Measurements from ENCODE around the gene NCK2. TPM values are rescaled to one million over a fixed set of nuclear protein-coding genes. Genes with fewer than 3 reads are reported as not detected.

Gene NCK2
- total RNA-seq, 2 donors from 2014 or later: 31.7 to 39.3 TPM

- Histone ChIP-seq H3K36me3 (no peaks in the 10 kb centered on the region), H3K9me3 (no peaks in the 10 kb centered on the region), H3K4me3 (no peak overlapping the region), H3K27ac (no peak overlapping the region), H3K27me3 (no peaks in the 10 kb centered on the region), H3K4me1 (peaks cover 0 to 70% of the 10 kb centered on the region in 2 donors)
- no peak for TF ChIP-seq CTCF (IDR thresholded peaks at IDR 0.05)
- no peak for DNase-seq (ENCODE audit: low spot score)
Observed at GRCh38 chr2:105778080-105778607, 33.4 kb downstream of the NCK2 start.

GRCh38 chr2:105779394-105779793, 34.7 kb downstream of the NCK2 start:
- H3K36me3 ChIP-seq: no peaks in the 10 kb centered on the region
- no peaks in the 10 kb centered on the region for H3K27me3 ChIP-seq
- no peak overlapping the region for H3K27ac ChIP-seq
- H3K4me3 ChIP-seq: no peak overlapping the region
- no peaks in the 10 kb centered on the region for H3K9me3 ChIP-seq
- no peak for DNase-seq (ENCODE audit: low spot score)
- TF ChIP-seq CTCF (IDR thresholded peaks at IDR 0.05): no peak
- peaks cover 0 to 62% of the 10 kb centered on the region in 2 donors for H3K4me1 ChIP-seq

- Histone ChIP-seq H3K4me1 (peaks cover 0 to 56% of the 10 kb centered on the region in 2 donors), H3K27me3 (no peaks in the 10 kb centered on the region), H3K9me3 (no peaks in the 10 kb centered on the region), H3K4me3 (no peak overlapping the region), H3K27ac (no peak overlapping the region), H3K36me3 (no peaks in the 10 kb centered on the region)
- TF ChIP-seq CTCF (IDR thresholded peaks at IDR 0.05): no peak
- no peak for DNase-seq (ENCODE audit: low spot score)
Observed at GRCh38 chr2:105780606-105781005, 35.9 kb downstream of the NCK2 start.

- Histone ChIP-seq H3K9me3 (no peaks in the 10 kb centered on the region), H3K4me3 (no peak overlapping the region), H3K27me3 (no peaks in the 10 kb centered on the region), H3K27ac (no peak overlapping the region), H3K36me3 (no peaks in the 10 kb centered on the region), H3K4me1 (peaks cover 0 to 53% of the 10 kb centered on the region in 2 donors)
- no peak for DNase-seq (ENCODE audit: low spot score)
- no peak for TF ChIP-seq CTCF (IDR thresholded peaks at IDR 0.05)
Observed at GRCh38 chr2:105781274-105781978, 36.7 kb downstream of the NCK2 start.

GRCh38 chr2:105782123-105782522, 37.4 kb downstream of the NCK2 start:
- no peak for TF ChIP-seq CTCF (IDR thresholded peaks at IDR 0.05)

More at GRCh38 chr2:105782123-105782522, 37.4 kb downstream of the NCK2 start:
- Histone ChIP-seq H3K4me3 (no peak overlapping the region), H3K9me3 (no peaks in the 10 kb centered on the region), H3K27me3 (no peaks in the 10 kb centered on the region), H3K4me1 (peaks cover 0 to 53% of the 10 kb centered on the region in 2 donors), H3K27ac (no peak overlapping the region), H3K36me3 (no peaks in the 10 kb centered on the region)
- no peak for DNase-seq (ENCODE audit: low spot score)
